IPS-11a (cell line): ENCODE results near the gene LPP.

ENCODE experiments used
- H3K4me3 ChIP-seq: one replicate; pipeline ENCODE4 v1.5.1; 2013; ENCODE audit warnings: low read depth, low read length, control low read depth

The LPP gene

GRCh38 chr3:188246905-188247304 is 92.9 kb downstream of the LPP start:
- no peak overlapping the region for H3K4me3 ChIP-seq

- H3K4me3 ChIP-seq: no peak overlapping the region
Measured at GRCh38 chr3:188248036-188248561, 94.1 kb downstream of the LPP start.

- H3K4me3 ChIP-seq: no peak overlapping the region
Measured at GRCh38 chr3:188253123-188253793, 99.3 kb downstream of the LPP start.

GRCh38 chr3:188253800-188254452 is 100.0 kb downstream of the LPP start:
- H3K4me3 ChIP-seq: no peak overlapping the region

GRCh38 chr3:188254520-188255070 is 100.6 kb downstream of the LPP start:
- no peak overlapping the region for H3K4me3 ChIP-seq

GRCh38 chr3:188255190-188255589 is 101.2 kb downstream of the LPP start:
- no peak overlapping the region for H3K4me3 ChIP-seq

GRCh38 chr3:188256758-188257157 is 102.8 kb downstream of the LPP start:
- H3K4me3 ChIP-seq: no peak overlapping the region

GRCh38 chr3:188257384-188258026 is 103.5 kb downstream of the LPP start:
- H3K4me3 ChIP-seq: no peak overlapping the region

GRCh38 chr3:188259191-188259590 is 105.2 kb downstream of the LPP start:
- no peak overlapping the region for H3K4me3 ChIP-seq

GRCh38 chr3:188259596-188259995 is 105.6 kb downstream of the LPP start:
- H3K4me3 ChIP-seq: no peak overlapping the region

GRCh38 chr3:188261011-188261410 is 107.1 kb downstream of the LPP start:
- H3K4me3 ChIP-seq: no peak overlapping the region

- no peak overlapping the region for H3K4me3 ChIP-seq
Measured at GRCh38 chr3:188262488-188262887, 108.5 kb downstream of the LPP start.

GRCh38 chr3:188262913-188263683 is 109.1 kb downstream of the LPP start:
- no peak overlapping the region for H3K4me3 ChIP-seq

GRCh38 chr3:188264226-188265207 is 110.6 kb downstream of the LPP start:
- H3K4me3 ChIP-seq: no peak overlapping the region

GRCh38 chr3:188266562-188267274 is 112.8 kb downstream of the LPP start:
- no peak overlapping the region for H3K4me3 ChIP-seq

GRCh38 chr3:188267790-188268335 is 113.9 kb downstream of the LPP start:
- H3K4me3 ChIP-seq: no peak overlapping the region

GRCh38 chr3:188268336-188268735 is 114.4 kb downstream of the LPP start:
- H3K4me3 ChIP-seq: no peak overlapping the region

- H3K4me3 ChIP-seq: no peak overlapping the region
Measured at GRCh38 chr3:188269040-188269439, 115.1 kb downstream of the LPP start.
